HCT116 (cell line): ENCODE results near the gene SNED1. TPM values are rescaled to one million over a fixed set of nuclear protein-coding genes. Genes with fewer than 3 reads are reported as not detected.

Experiments
- ATAC-seq: fragments of 200-7000 bp; cut with Tn5 transposase; 2 replicates; pipeline ENCODE4 v1.9.1; 2020; ENCODE audit warnings: mild to moderate bottlenecking, moderate library complexity
- BruUV-seq: library from RNA; stranded (reverse); fragments of 400-500 nt; replicated peaks from 2 replicates; lab custom pipeline; 2021; lab: Mats Ljungman, UMichigan
- CTCF ChIA-PET: fragments of 300-600 bp; sonication (Branson Sonifier 250); formaldehyde crosslinking; loops from one replicate; lab custom pipeline; 2021; ENCODE audit warnings: antibody characterized with exemption; lab: Charles Lee
- POLR2A ChIA-PET: fragments of 300-600, 350-600 bp; sonication (Branson Sonifier 250); formaldehyde crosslinking; loops from one replicate; lab custom pipeline; 2021; ENCODE audit warnings: antibody characterized with exemption; lab: Charles Lee
- RAD21 ChIA-PET, 2 experiments: fragments of 300-600 bp; sonication (Branson Sonifier 250); formaldehyde crosslinking; loops; one replicate each; lab custom pipeline; 2023; ENCODE audit warnings: low total read pairs in 2 of 2; ENCODE audit not compliant: uncharacterized antibody in 2 of 2, unreplicated experiment in 2 of 2, low non-redundant PET in 1 of 2; lab: Charles Lee
- DNase-seq: peaks from one replicate; pipeline ENCODE4 v3.0.0-alpha.2; 2010; ENCODE audit warnings: low read depth, low spot score
- H2AFZ ChIP-seq: fragments of 200-600 bp; shearing (Covaris generic), sonication (generic); 2 replicates; pipeline ENCODE4 v1.6.1; 2017; ENCODE audit warnings: low read depth, mixed run types, mixed read lengths, antibody characterized with exemption, low read length; ENCODE audit not compliant: poor library complexity, severe bottlenecking
- H3K27ac ChIP-seq: 2 replicates; pipeline ENCODE4 v1.5.1; 2012; ENCODE audit warnings: low read depth, low read length
- H3K27me3 ChIP-seq: fragments of 200-600 bp; sonication (generic); 2 replicates; pipeline ENCODE4 v1.6.1; 2016; ENCODE audit warnings: mixed run types, low read length, mixed read lengths; ENCODE audit not compliant: insufficient read depth
- H3K36me3 ChIP-seq, 2 experiments: fragments of 200-500 bp in 1 of 2; fragments of 200-600 bp in 1 of 2; sonication (Bioruptor generic) in 1 of 2; sonication (generic) in 1 of 2; 2 replicates each; pipeline versions ENCODE4 v1.5.1 to v1.6.1; 2014 to 2016; ENCODE audit warnings: low read length in 2 of 2, inconsistent platforms in 1 of 2, mixed read lengths in 1 of 2, mixed run types in 1 of 2; ENCODE audit not compliant: insufficient read depth in 2 of 2, control insufficient read depth in 1 of 2
- H3K4me1 ChIP-seq, 2 experiments: fragments of 200-600 bp in 1 of 2; sonication (generic) in 1 of 2; 2 replicates each; pipeline versions ENCODE4 v1.5.1 to v1.6.1; 2012 to 2017; ENCODE audit warnings: low read length in 2 of 2, inconsistent platforms in 1 of 2, mild to moderate bottlenecking in 1 of 2, mixed read lengths in 1 of 2, mixed run types in 1 of 2, moderate library complexity in 1 of 2; ENCODE audit not compliant: insufficient read depth in 2 of 2, control insufficient read depth in 1 of 2
- H3K4me2 ChIP-seq: fragments of 200-600 bp; sonication (generic); 2 replicates; pipeline ENCODE4 v1.6.1; 2017; ENCODE audit warnings: mixed run types, low read length, mixed read lengths
- H3K4me3 ChIP-seq, 2 experiments: fragments of 200-600 bp in 1 of 2; sonication (generic) in 1 of 2; replicated peaks in 1 of 2; 2 replicates each; pipeline ENCODE4 v1.5.1; 2011 to 2016; ENCODE audit warnings: low read length in 2 of 2, control low read depth in 1 of 2, low read depth in 1 of 2, mild to moderate bottlenecking in 1 of 2, mixed read lengths in 1 of 2, mixed run types in 1 of 2
- H3K79me2 ChIP-seq: fragments of 200-600 bp; sonication (generic); 2 replicates; pipeline ENCODE4 v1.6.1; 2017; ENCODE audit warnings: mild to moderate bottlenecking, mixed run types, low read length, moderate library complexity, mixed read lengths; ENCODE audit not compliant: insufficient read depth
- H3K9ac ChIP-seq: fragments of 200-600 bp; sonication (generic); 2 replicates; pipeline ENCODE4 v1.6.1; 2016; ENCODE audit warnings: low read length, mixed read lengths
- H3K9me2 ChIP-seq: fragments of 200-600 bp; sonication (generic), shearing (Covaris generic); 2 replicates; pipeline ENCODE4 v1.6.1; 2017; ENCODE audit warnings: mixed run types, mild to moderate bottlenecking, moderate library complexity; ENCODE audit not compliant: insufficient read depth
- H3K9me3 ChIP-seq, 2 experiments: fragments of 200-500 bp in 1 of 2; fragments of 200-600 bp in 1 of 2; sonication (Bioruptor generic) in 1 of 2; sonication (generic) in 1 of 2; 2 replicates each; pipeline ENCODE4 v1.6.1; 2014 to 2017; ENCODE audit warnings: low read length in 2 of 2, mixed read lengths in 2 of 2, inconsistent platforms in 1 of 2, low read depth in 1 of 2, mild to moderate bottlenecking in 1 of 2, mixed run types in 1 of 2, moderate library complexity in 1 of 2; ENCODE audit not compliant: control insufficient read depth in 1 of 2, insufficient read depth in 1 of 2
- H4K20me1 ChIP-seq: fragments of 200-600 bp; sonication (generic), shearing (Covaris generic); 2 replicates; pipeline ENCODE4 v1.6.1; 2017; ENCODE audit warnings: mixed run types, mild to moderate bottlenecking, moderate library complexity; ENCODE audit not compliant: insufficient read depth
- ATF3 ChIP-seq: IDR thresholded peaks from 2 replicates; pipeline ENCODE4 v1.6.1; 2012
- CBX3 ChIP-seq: IDR thresholded peaks from 2 replicates; pipeline ENCODE4 v1.6.1; 2012; ENCODE audit warnings: low read depth
- CTCF ChIP-seq, 3 experiments: fragments of 200-600 bp in 1 of 3; sonication (generic) in 1 of 3; IDR thresholded peaks in 2 of 3; conservative IDR thresholded peaks in 1 of 3; 2 replicates each; pipeline ENCODE4 v1.5.1; 2012 to 2017; ENCODE audit warnings: low read depth in 2 of 3, low read length in 2 of 3, antibody characterized with exemption in 1 of 3, borderline replicate concordance in 1 of 3, control low read depth in 1 of 3, mild to moderate bottlenecking in 1 of 3, mixed read lengths in 1 of 3, mixed run types in 1 of 3, moderate library complexity in 1 of 3; ENCODE audit not compliant: insufficient read depth in 1 of 3
- EGR1 ChIP-seq: IDR thresholded peaks from 2 replicates; pipeline ENCODE4 v1.6.1; 2012; ENCODE audit warnings: low read depth
- ELF1 ChIP-seq: IDR thresholded peaks from 2 replicates; pipeline ENCODE4 v1.6.1; 2012; ENCODE audit warnings: low read depth, borderline replicate concordance
- EZH2 ChIP-seq: fragments of 200-600 bp; sonication (generic); IDR thresholded peaks from 2 replicates; pipeline ENCODE4 v1.6.1; 2017; ENCODE audit warnings: antibody characterized with exemption, mixed run types
- JUND ChIP-seq: IDR thresholded peaks from 2 replicates; pipeline ENCODE4 v1.6.1; 2012
- MAX ChIP-seq: IDR thresholded peaks from 2 replicates; pipeline ENCODE4 v1.6.1; 2012
- POLR2A ChIP-seq: IDR thresholded peaks from 2 replicates; pipeline ENCODE4 v1.7.0; 2011; ENCODE audit warnings: borderline replicate concordance; ENCODE audit not compliant: insufficient read depth, insufficient read length; ENCODE audit errors: extremely low read depth
- POLR2AphosphoS5 ChIP-seq: IDR thresholded peaks from 2 replicates; pipeline ENCODE4 v1.6.1; 2011; ENCODE audit warnings: mild to moderate bottlenecking, low read depth, low read length, moderate library complexity
- RAD21 ChIP-seq: IDR thresholded peaks from 2 replicates; pipeline ENCODE4 v1.6.1; 2012; ENCODE audit warnings: low read depth, mild to moderate bottlenecking
- SIN3A ChIP-seq: IDR thresholded peaks from 2 replicates; pipeline ENCODE4 v1.6.1; 2012; ENCODE audit warnings: low read depth
- SP1 ChIP-seq: IDR thresholded peaks from 2 replicates; pipeline ENCODE4 v1.6.1; 2012; ENCODE audit warnings: low read depth
- SRF ChIP-seq: IDR thresholded peaks from 2 replicates; pipeline ENCODE4 v1.6.1; 2012; ENCODE audit warnings: low read depth
- TCF7L2 ChIP-seq: IDR thresholded peaks from 2 replicates; pipeline ENCODE4 v1.7.0; 2011; ENCODE audit warnings: borderline replicate concordance, inconsistent platforms; ENCODE audit not compliant: insufficient read depth, insufficient read length; ENCODE audit errors: extremely low read depth
- YY1 ChIP-seq: IDR thresholded peaks from 2 replicates; pipeline ENCODE4 v1.6.1; 2011; ENCODE audit warnings: low read length, low read depth, moderate library complexity, mild to moderate bottlenecking; ENCODE audit not compliant: insufficient replicate concordance; ENCODE audit errors: extremely low read depth
- ZBTB33 ChIP-seq: IDR thresholded peaks from 2 replicates; pipeline ENCODE4 v1.6.1; 2011; ENCODE audit warnings: mild to moderate bottlenecking, low read length, moderate library complexity; ENCODE audit not compliant: insufficient replicate concordance; ENCODE audit errors: extremely low read depth
- ZFX ChIP-seq: fragments of 450-650 bp; IDR thresholded peaks from 2 replicates; pipeline ENCODE4 v1.6.1; 2017
- ZNF274 ChIP-seq: fragments of 200-500 bp; sonication (Bioruptor generic); IDR thresholded peaks from 2 replicates; pipeline ENCODE4 v1.6.1; 2014; ENCODE audit warnings: mild to moderate bottlenecking, low read depth, low read length, inconsistent platforms
- intact Hi-C: fragments of 100-400 bp; cut with micrococcal nuclease; formaldehyde crosslinking; loops from 2 replicates; pipeline ENCODE4 v1.10.0; 2022
- total RNA-seq: library from RNA; stranded (reverse); gene quantifications from one replicate; pipeline ENCODE4 v1.2.1, GENCODE V29; 2021; ENCODE audit not compliant: unreplicated experiment

Gene SNED1
- total RNA-seq, 1 experiment from 2014 or later: 9.6 TPM

DNA sequence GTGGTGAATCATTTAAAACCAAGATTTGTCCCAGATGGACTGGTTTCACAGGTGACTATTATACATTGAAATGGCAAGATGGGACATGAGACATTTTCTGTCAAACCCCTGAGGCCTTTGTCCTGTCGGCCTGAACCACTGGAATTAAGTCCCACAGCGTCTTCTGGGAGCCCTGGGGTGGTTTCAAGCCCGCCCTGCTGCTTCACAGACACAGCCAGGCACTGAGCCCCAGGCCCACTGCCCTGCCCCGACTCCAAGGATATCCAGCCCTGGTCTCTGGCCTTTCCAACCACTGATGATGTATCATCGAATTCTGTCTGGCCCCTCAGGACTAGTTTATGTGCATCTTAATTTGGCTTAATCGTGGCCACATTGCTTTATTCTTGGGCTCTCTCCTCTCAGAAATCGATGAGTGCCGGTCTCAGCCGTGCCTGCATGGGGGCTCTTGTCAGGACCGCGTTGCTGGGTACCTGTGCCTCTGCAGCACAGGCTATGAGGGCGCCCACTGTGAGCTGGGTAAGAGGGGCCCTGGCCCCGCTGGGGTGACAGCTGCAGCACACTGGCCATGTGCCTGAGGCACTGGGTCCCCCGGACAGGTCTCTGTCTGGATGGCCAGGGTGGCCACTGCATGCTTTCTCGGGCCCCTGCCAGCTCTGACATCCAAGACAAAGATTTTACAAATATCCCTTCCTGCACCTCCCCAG, 64.1 kb downstream of the SNED1 start:
- no peak overlapping the region for H3K27ac ChIP-seq
- no peak overlapping the region for H3K4me2 ChIP-seq
- CTCF ChIA-PET: interaction anchor here (1.8 kb wide), 1 partner anchor 16 kb away, joined by 5 read pairs; no protein-coding TSS in a partner anchor
- POLR2A ChIA-PET: no interaction called here
- no TSS peak for BruUV-seq
- ATAC-seq (no peak), DNase-seq (no peak)
- H2AFZ ChIP-seq: no peak overlapping the region
- H3K4me3 ChIP-seq: no peak overlapping the region
- H3K9me3 ChIP-seq: no peaks in the 10 kb centered on the region
- H3K9ac ChIP-seq: no peak overlapping the region
- intact Hi-C loops: no loop called here
- no peaks in the 10 kb centered on the region for H4K20me1 ChIP-seq
- H3K36me3 ChIP-seq: no peaks in the 10 kb centered on the region
- RAD21 ChIA-PET: no interaction called here
- H3K4me1 ChIP-seq: peaks cover 3 to 11% of the 10 kb centered on the region in 2 experiments; a peak in 3 of 4 replicates
- no peaks in the 10 kb centered on the region for H3K79me2 ChIP-seq
- H3K9me2 ChIP-seq: no peaks in the 10 kb centered on the region
- no peak for TF ChIP-seq EGR1
- no peak for TF ChIP-seq RAD21
- TF ChIP-seq CBX3: no peak
- TF ChIP-seq JUND: no peak
- no peak for TF ChIP-seq ZNF274
- no peak for TF ChIP-seq POLR2AphosphoS5
- no peak for TF ChIP-seq TCF7L2
- TF ChIP-seq ZFX: no peak
- no peak for TF ChIP-seq EZH2
- TF ChIP-seq SP1: no peak
- no peak for TF ChIP-seq SRF
- no peak for TF ChIP-seq SIN3A
- no peak for TF ChIP-seq ZBTB33
- TF ChIP-seq CTCF (IDR thresholded peaks at IDR 0.05 in 2 of 3, conservative IDR thresholded peaks at IDR 0.05 in 1 of 3; ENCODE audit: borderline replicate concordance in 1 of 3, insufficient read depth in 1 of 3, low read depth in 2 of 3, low read length in 2 of 3): no peak
- no peak for TF ChIP-seq YY1
- no peak for TF ChIP-seq ATF3
- no peak for TF ChIP-seq ELF1
- no peak for TF ChIP-seq POLR2A
- no peak for TF ChIP-seq MAX
- no peaks in the 10 kb centered on the region for H3K27me3 ChIP-seq
